Measurements from ENCODE around the gene FANCL.
"Not testable (repeated sequence)": the region's sequence is repeated elsewhere in the genome, so short reads cannot be mapped to it uniquely, and the experiment has no call there.

The FANCL gene

GRCh38 chr2:58145769-58146168 lies 95.4 kb downstream of the FANCL start:
- not testable (repeated sequence) for DNase-seq (ENCODE audit: low spot score)

- DNase-seq (ENCODE audit: low spot score), result no peak
Observed at GRCh38 chr2:58140508-58141072, 100.5 kb downstream of the FANCL start.

GRCh38 chr2:58138396-58139030 lies 102.6 kb downstream of the FANCL start:
- no peak for DNase-seq (ENCODE audit: low spot score)

- peak; percentile 76 for DNase-seq (ENCODE audit: low spot score)
Observed at GRCh38 chr2:58137856-58138255, 103.3 kb downstream of the FANCL start.

- peak; percentile 43 for DNase-seq (ENCODE audit: low spot score)
Observed at GRCh38 chr2:58137221-58137620, 103.9 kb downstream of the FANCL start.

- DNase-seq (ENCODE audit: low spot score), result peak; percentile 27
Observed at GRCh38 chr2:58135861-58136260, 105.3 kb downstream of the FANCL start.

GRCh38 chr2:58133395-58133794 lies 107.7 kb downstream of the FANCL start:
- DNase-seq (ENCODE audit: low spot score), result peak; percentile 48

GRCh38 chr2:58131191-58132011 lies 109.7 kb downstream of the FANCL start:
- DNase-seq (ENCODE audit: low spot score), result peak; percentile 82

GRCh38 chr2:58130238-58130637 lies 110.9 kb downstream of the FANCL start:
- DNase-seq (ENCODE audit: low spot score), result no peak

- no peak for DNase-seq (ENCODE audit: low spot score)
Observed at GRCh38 chr2:58127111-58127510, 114.0 kb downstream of the FANCL start.

- no peak for DNase-seq (ENCODE audit: low spot score)
Observed at GRCh38 chr2:58122540-58122939, 118.6 kb downstream of the FANCL start.

- no peak for DNase-seq (ENCODE audit: low spot score)
Observed at GRCh38 chr2:58122040-58122439, 119.1 kb downstream of the FANCL start.

GRCh38 chr2:58120626-58121229 lies 120.4 kb downstream of the FANCL start:
- DNase-seq (ENCODE audit: low spot score), result no peak

- DNase-seq (ENCODE audit: low spot score), result not testable (repeated sequence)
Observed at GRCh38 chr2:58113563-58113962, 127.6 kb downstream of the FANCL start.

- no peak for DNase-seq (ENCODE audit: low spot score)
Observed at GRCh38 chr2:58110765-58111164, 130.4 kb downstream of the FANCL start.

GRCh38 chr2:58109481-58109880 lies 131.6 kb downstream of the FANCL start:
- DNase-seq (ENCODE audit: low spot score), result no peak

Data from pons (tissue), 1 donor.